ENCODE measurements around the gene BEAN1. TPM values are rescaled to one million over a fixed set of nuclear protein-coding genes. Genes with fewer than 3 reads are reported as not detected.
A peak's percentile ranks its signal among the peaks of the same experiment; 100 is the strongest.

The BEAN1 gene
- total RNA-seq, 1 experiment from 2014 or later = 0.24 TPM

- H3K56ac ChIP-seq (ENCODE audit: insufficient read length, low read depth, low read length) = no peak overlapping the region
- no peak overlapping the region for H4K91ac ChIP-seq (ENCODE audit: insufficient read length, low read depth, low read length)
- H3K9ac ChIP-seq (ENCODE audit: extremely low read depth, insufficient read length, low read length) = no peak overlapping the region
- no peak overlapping the region for H2BK15ac ChIP-seq (ENCODE audit: low read depth, low read length)
- no peak overlapping the region for H3K27ac ChIP-seq (ENCODE audit: insufficient read length, low read depth, low read length)
- H3K27me3 Mint-ChIP-seq (ENCODE audit: low read depth) = peaks cover 6% of the 10 kb centered on the region
- no peak overlapping the region for H2BK20ac ChIP-seq (ENCODE audit: low read depth, low read length, poor library complexity, severe bottlenecking)
- DNase-seq = peak; percentile 28
- H3K4ac ChIP-seq (ENCODE audit: low read depth, low read length) = no peak overlapping the region
- no peaks in the 10 kb centered on the region for H3K9me3 Mint-ChIP-seq
- no peak overlapping the region for H4K8ac ChIP-seq (replicated peaks; ENCODE audit: insufficient read length, low read depth, low read length)
- WGBS (ENCODE audit: extremely low coverage, insufficient read length, low lambda C conversion rate) = no CpG with 5 or more reads among the region's 25 CpGs
- H3K23ac ChIP-seq (ENCODE audit: insufficient read length, low read depth, low read length) = no peak overlapping the region
- no peak overlapping the region for H3K4me3 Mint-ChIP-seq
- no peaks in the 10 kb centered on the region for H3K36me3 Mint-ChIP-seq (ENCODE audit: insufficient read depth in 1 of 3, low read depth in 3 of 3)
- no peak overlapping the region for H2AFZ ChIP-seq (ENCODE audit: low read length)
- peaks cover 16 to 28% of the 10 kb centered on the region in 2 experiments for H3K4me1 Mint-ChIP-seq
- no peaks in the 10 kb centered on the region for H3K79me2 ChIP-seq (ENCODE audit: insufficient read depth, low read length)
- H2BK12ac ChIP-seq (ENCODE audit: insufficient read length, low read depth, low read length) = no peak overlapping the region
- TF ChIP-seq CTCF (conservative IDR thresholded peaks at IDR 0.05) = no peak
- no peak overlapping the region for H3T11ph ChIP-seq (ENCODE audit: low read length)
- no peak overlapping the region for H2AK5ac ChIP-seq (ENCODE audit: insufficient read length, low read length)
- H2BK5ac ChIP-seq (ENCODE audit: insufficient read length, low read length) = no peak overlapping the region
- no peaks in the 10 kb centered on the region for H3K27me3 ChIP-seq (ENCODE audit: insufficient read depth, low read length)
- peak overlapping the region in 1 of 3 experiments; percentile 32; a peak in 2 of 7 replicates for H3K27ac Mint-ChIP-seq
- no peak overlapping the region for H4K5ac ChIP-seq (ENCODE audit: insufficient read length, low read depth, low read length)
- no peaks in the 10 kb centered on the region for H3K9me3 ChIP-seq (ENCODE audit: control insufficient read depth, low read depth, low read length)
- H3K79me1 ChIP-seq (ENCODE audit: insufficient read depth, low read depth, low read length, poor library complexity, severe bottlenecking) = no peaks in the 10 kb centered on the region
- H3K4me2 ChIP-seq (ENCODE audit: insufficient read depth, insufficient read length, low read length) = no peak overlapping the region
- no peaks in the 10 kb centered on the region for H3K4me1 ChIP-seq (ENCODE audit: insufficient read depth, low read length)
- no peak overlapping the region for H2BK120ac ChIP-seq (ENCODE audit: low read depth, low read length, poor library complexity, severe bottlenecking)
- H4K20me1 ChIP-seq (ENCODE audit: control insufficient read depth, insufficient read depth, insufficient read length) = no peaks in the 10 kb centered on the region
- H3K14ac ChIP-seq (ENCODE audit: insufficient read depth, low read length) = no peak overlapping the region
- H3K18ac ChIP-seq (ENCODE audit: insufficient read length, low read depth, low read length) = no peak overlapping the region
- no peaks in the 10 kb centered on the region for H3K23me2 ChIP-seq (ENCODE audit: insufficient read length, low read depth, low read length, poor library complexity, severe bottlenecking)
Observed at GRCh38 chr16:66480265-66481080, 53.4 kb downstream of the BEAN1 start.
